ENCODE results near the gene ZNF532.

DNA sequence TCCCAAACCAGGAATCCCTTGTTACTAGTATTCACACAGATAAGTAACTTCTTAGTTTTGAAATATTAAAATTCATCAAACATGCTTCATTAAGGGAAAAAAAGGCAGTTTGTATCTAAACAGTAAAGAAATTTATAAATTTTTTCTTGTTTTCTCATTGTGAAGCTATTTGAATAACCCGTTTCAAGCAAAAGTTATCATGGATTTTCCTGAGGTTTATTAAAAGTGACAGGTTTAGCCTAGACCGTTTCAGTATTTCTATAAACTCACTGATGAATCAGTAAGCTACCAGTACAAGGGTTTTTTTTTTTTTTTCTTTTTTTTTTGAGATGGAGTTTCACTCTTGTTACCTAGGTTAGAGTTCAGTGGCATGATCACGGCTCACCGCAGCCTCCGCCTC, 20.0 kb downstream of the ZNF532 start:
- TF ChIP-seq, protein P1, sequence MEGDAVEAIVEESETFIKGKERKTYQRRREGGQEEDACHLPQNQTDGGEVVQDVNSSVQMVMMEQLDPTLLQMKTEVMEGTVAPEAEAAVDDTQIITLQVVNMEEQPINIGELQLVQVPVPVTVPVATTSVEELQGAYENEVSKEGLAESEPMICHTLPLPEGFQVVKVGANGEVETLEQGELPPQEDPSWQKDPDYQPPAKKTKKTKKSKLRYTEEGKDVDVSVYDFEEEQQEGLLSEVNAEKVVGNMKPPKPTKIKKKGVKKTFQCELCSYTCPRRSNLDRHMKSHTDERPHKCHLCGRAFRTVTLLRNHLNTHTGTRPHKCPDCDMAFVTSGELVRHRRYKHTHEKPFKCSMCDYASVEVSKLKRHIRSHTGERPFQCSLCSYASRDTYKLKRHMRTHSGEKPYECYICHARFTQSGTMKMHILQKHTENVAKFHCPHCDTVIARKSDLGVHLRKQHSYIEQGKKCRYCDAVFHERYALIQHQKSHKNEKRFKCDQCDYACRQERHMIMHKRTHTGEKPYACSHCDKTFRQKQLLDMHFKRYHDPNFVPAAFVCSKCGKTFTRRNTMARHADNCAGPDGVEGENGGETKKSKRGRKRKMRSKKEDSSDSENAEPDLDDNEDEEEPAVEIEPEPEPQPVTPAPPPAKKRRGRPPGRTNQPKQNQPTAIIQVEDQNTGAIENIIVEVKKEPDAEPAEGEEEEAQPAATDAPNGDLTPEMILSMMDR (optimal IDR thresholded peaks at IDR 0.05 in 1 of 3, IDR thresholded peaks at IDR 0.05 in 1 of 3, conservative IDR thresholded peaks at IDR 0.05 in 1 of 3; ENCODE audit: extremely low read depth in 1 of 3, insufficient read depth in 2 of 3, low read length in 3 of 3), result no peak
- TF ChIP-seq EZH2 (IDR thresholded peaks at IDR 0.05; ENCODE audit: low read length), result no peak

All from keratinocyte (primary cell).